Measurements from ENCODE around the gene ABHD13.
"Not testable (repeated sequence)": the region's sequence is repeated elsewhere in the genome, so short reads cannot be mapped to it uniquely, and the experiment has no call there.

Gene ABHD13

GRCh38 chr13:108218044-108218974 is at the start of gene ABHD13:
Gene ABHD13, plus strand, starts transcription at chr13:108218392. Its CDS starts 10,827 bp downstream, at chr13:108229219.
- DNase-seq (ENCODE audit: low spot score), result peak; percentile 96

GRCh38 chr13:108168929-108169328 is 49.3 kb upstream of the ABHD13 start:
- no peak for DNase-seq (ENCODE audit: low spot score)

GRCh38 chr13:108176685-108177274 is 41.4 kb upstream of the ABHD13 start:
- no peak for DNase-seq (ENCODE audit: low spot score)

- no peak for DNase-seq (ENCODE audit: low spot score)
These were observed 40.1 kb upstream of the ABHD13 start for GRCh38 chr13:108178078-108178477.

GRCh38 chr13:108182652-108183051 is 35.5 kb upstream of the ABHD13 start:
- no peak for DNase-seq (ENCODE audit: low spot score)

- no peak for DNase-seq (ENCODE audit: low spot score)
These were observed 33.0 kb upstream of the ABHD13 start for GRCh38 chr13:108185223-108185622.

GRCh38 chr13:108188260-108188659 is 29.9 kb upstream of the ABHD13 start:
- no peak for DNase-seq (ENCODE audit: low spot score)

- DNase-seq (ENCODE audit: low spot score), result no peak
These were observed 27.3 kb upstream of the ABHD13 start for GRCh38 chr13:108190897-108191296.

- no peak for DNase-seq (ENCODE audit: low spot score)
These were observed 24.4 kb upstream of the ABHD13 start for GRCh38 chr13:108193806-108194205.

GRCh38 chr13:108194435-108194936 is 23.7 kb upstream of the ABHD13 start:
- DNase-seq (ENCODE audit: low spot score), result no peak

GRCh38 chr13:108195146-108195545 is 23.0 kb upstream of the ABHD13 start:
- no peak for DNase-seq (ENCODE audit: low spot score)

GRCh38 chr13:108195861-108196260 is 22.3 kb upstream of the ABHD13 start:
- DNase-seq (ENCODE audit: low spot score), result no peak

GRCh38 chr13:108200781-108201398 is 17.3 kb upstream of the ABHD13 start:
- no peak for DNase-seq (ENCODE audit: low spot score)

GRCh38 chr13:108210551-108210950 is 7.6 kb upstream of the ABHD13 start:
- DNase-seq (ENCODE audit: low spot score), result no peak

- no peak for DNase-seq (ENCODE audit: low spot score)
These were observed 5.3 kb upstream of the ABHD13 start for GRCh38 chr13:108212886-108213285.

GRCh38 chr13:108213946-108214345 is 4.2 kb upstream of the ABHD13 start:
- DNase-seq (ENCODE audit: low spot score), result no peak

- no peak for DNase-seq (ENCODE audit: low spot score)
These were observed 3.5 kb upstream of the ABHD13 start for GRCh38 chr13:108214441-108215271.

GRCh38 chr13:108215436-108215835 is 2.8 kb upstream of the ABHD13 start, which contains the start of gene LIG4:
Gene LIG4, minus strand, starts transcription at chr13:108215536. Its CDS starts 4,268 bp downstream, at chr13:108211268.
- DNase-seq (ENCODE audit: low spot score), result peak; percentile 96

- DNase-seq (ENCODE audit: low spot score), result not testable (repeated sequence)
These were observed 717 bp upstream of the ABHD13 start for GRCh38 chr13:108217307-108218043.

- DNase-seq (ENCODE audit: low spot score), result no peak
These were observed 1.8 kb downstream of the ABHD13 start for GRCh38 chr13:108220041-108220440.
